GM06990 (cell line): Measurements from ENCODE around the gene RIN3.

ENCODE experiments used
- DNase-seq: peaks from one replicate; pipeline ENCODE4 v3.0.0-alpha.2; 2011; ENCODE audit not compliant: insufficient read length; ENCODE audit errors: extremely low read depth
- H3K27me3 ChIP-seq: replicated peaks from 2 replicates; pipeline ENCODE4 v1.6.0; 2011; ENCODE audit warnings: low read length; ENCODE audit not compliant: control insufficient read depth, insufficient read depth
- H3K36me3 ChIP-seq: 2 replicates; pipeline ENCODE4 v1.5.1; 2011; ENCODE audit warnings: low read length; ENCODE audit not compliant: control insufficient read depth, insufficient read depth
- H3K4me3 ChIP-seq: replicated peaks from 2 replicates; pipeline ENCODE4 v1.5.1; 2011; ENCODE audit warnings: low read depth, mild to moderate bottlenecking, control low read depth, low read length
- TF ChIP-seq, protein P1 (sequence below): IDR thresholded peaks from 2 replicates; pipeline ENCODE4 v1.5.1; 2011; ENCODE audit warnings: low read length, control low read depth, mild to moderate bottlenecking, inconsistent platforms; ENCODE audit not compliant: insufficient read depth, poor library complexity, severe bottlenecking

The RIN3 gene

DNA sequence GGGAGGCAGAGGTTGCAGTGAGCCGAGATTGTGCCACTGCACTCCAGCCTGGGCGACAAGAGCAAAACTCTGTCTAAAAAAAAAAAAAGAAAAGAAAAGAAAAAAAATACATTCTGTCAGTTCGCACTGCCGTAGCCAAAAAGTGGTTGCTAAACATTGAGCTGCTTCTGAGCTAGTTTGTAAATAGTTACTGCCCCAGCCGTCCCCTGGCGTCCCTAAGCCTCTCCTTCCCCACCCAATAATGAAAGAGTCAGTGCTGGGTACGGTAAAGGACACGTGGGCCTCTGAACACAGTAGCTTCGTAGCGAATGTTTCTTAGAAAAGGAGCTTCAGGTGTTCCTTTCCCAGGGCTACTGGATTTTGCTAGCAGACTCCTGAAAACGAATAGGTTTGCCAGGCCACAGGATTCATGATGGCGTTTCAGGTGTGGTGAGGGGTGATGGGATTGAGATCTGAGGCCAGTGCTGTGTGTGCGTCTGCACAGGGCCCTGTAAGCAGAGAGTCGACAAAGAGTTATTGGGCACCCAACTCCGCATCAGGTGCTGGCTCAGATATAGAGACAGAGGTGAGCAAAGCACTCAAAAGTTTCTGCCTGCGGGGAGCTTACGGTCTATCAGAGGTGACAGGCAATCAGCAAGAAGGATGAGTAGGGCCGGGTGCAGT, 140.8 kb downstream of the RIN3 start:
- no peak for DNase-seq
- peaks cover 6% of the 10 kb centered on the region for H3K36me3 ChIP-seq
- no peaks in the 10 kb centered on the region for H3K27me3 ChIP-seq
- peak overlapping the region; percentile 18; the same call in 1 of the 2 replicates for H3K4me3 ChIP-seq
- TF ChIP-seq, protein P1, sequence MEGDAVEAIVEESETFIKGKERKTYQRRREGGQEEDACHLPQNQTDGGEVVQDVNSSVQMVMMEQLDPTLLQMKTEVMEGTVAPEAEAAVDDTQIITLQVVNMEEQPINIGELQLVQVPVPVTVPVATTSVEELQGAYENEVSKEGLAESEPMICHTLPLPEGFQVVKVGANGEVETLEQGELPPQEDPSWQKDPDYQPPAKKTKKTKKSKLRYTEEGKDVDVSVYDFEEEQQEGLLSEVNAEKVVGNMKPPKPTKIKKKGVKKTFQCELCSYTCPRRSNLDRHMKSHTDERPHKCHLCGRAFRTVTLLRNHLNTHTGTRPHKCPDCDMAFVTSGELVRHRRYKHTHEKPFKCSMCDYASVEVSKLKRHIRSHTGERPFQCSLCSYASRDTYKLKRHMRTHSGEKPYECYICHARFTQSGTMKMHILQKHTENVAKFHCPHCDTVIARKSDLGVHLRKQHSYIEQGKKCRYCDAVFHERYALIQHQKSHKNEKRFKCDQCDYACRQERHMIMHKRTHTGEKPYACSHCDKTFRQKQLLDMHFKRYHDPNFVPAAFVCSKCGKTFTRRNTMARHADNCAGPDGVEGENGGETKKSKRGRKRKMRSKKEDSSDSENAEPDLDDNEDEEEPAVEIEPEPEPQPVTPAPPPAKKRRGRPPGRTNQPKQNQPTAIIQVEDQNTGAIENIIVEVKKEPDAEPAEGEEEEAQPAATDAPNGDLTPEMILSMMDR: no peak

DNA sequence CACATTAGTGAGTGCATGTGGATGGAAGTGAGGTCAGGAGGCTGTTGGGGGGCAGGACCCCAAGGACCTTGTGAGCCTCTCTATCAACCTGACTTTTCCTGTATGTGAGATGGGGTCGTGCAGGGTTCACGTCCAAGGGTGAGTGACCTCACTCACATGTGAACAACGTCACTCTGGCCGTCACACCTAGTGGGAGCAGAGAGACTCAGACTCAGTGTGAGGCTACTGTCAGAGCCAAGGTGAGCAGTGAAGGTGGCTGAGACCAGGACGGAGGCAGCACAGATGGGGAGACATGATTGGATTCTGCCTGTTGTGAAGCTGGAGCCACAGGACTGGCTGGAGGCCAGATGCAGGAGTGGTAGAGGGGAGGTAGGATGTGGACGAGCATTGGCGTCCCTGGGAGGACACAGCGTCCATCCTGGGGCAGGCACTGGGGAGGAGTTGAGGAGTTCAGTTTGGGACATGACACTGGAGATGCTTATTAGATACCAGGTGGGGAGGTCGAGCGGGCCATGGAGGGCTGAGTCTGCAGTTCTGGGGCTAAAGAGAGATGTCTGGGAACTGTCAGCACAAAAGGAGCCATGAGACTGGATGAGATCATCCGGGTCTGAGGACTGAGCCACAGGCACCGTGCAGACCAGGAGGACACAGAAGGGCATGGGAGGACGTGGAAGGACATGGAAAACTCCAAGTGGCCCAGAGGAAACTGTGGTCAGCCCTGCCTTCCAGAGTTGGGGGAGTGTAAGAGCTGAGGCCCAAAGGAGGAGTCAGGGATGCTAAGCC, 142.0 kb downstream of the RIN3 start:
- DNase-seq: no peak
- TF ChIP-seq, protein P1: no peak
- Histone ChIP-seq H3K27me3 (no peaks in the 10 kb centered on the region), H3K36me3 (peaks cover 11% of the 10 kb centered on the region), H3K4me3 (no peak overlapping the region)

DNA sequence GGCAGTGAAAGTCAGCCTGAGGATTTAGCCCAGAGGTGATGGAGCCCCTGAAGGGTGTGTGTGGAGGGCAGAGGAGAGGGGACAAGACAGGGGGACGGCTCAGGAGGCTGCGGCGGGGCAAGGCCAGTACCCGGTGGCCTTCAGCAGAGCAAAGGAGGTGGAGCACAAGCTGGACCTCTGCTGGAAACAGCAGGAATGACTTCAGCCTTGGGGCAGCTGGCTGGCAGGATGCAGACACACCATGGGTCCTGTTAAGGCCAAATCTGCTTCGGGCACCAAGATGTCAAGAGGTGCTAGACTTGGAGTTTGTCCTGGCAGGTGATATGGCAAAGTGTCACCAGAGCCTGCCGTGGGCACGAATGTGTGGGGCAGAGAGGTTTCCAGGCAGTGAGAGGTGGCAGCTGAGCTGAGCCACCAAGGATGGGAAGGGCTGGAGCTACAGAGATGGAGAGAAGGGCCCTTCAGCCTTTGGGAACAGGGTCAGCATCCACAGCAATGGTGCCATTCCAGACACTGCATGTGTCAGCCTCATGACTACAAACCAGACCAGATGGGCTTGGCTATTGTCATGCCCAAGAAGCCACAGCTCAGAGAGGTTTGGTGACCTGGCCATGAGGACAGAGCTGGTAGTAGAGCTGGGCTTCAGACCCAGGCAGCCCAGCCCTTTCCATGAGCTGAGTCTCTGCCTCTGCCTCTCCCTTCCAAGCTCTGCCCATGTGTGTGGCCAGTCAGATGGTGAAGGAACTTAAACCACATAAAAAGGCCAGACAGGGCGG, 142.9 kb downstream of the RIN3 start:
- Histone ChIP-seq H3K4me3 (no peak overlapping the region), H3K36me3 (peaks cover 15% of the 10 kb centered on the region), H3K27me3 (no peaks in the 10 kb centered on the region)
- TF ChIP-seq, protein P1: no peak
- no peak for DNase-seq

DNA sequence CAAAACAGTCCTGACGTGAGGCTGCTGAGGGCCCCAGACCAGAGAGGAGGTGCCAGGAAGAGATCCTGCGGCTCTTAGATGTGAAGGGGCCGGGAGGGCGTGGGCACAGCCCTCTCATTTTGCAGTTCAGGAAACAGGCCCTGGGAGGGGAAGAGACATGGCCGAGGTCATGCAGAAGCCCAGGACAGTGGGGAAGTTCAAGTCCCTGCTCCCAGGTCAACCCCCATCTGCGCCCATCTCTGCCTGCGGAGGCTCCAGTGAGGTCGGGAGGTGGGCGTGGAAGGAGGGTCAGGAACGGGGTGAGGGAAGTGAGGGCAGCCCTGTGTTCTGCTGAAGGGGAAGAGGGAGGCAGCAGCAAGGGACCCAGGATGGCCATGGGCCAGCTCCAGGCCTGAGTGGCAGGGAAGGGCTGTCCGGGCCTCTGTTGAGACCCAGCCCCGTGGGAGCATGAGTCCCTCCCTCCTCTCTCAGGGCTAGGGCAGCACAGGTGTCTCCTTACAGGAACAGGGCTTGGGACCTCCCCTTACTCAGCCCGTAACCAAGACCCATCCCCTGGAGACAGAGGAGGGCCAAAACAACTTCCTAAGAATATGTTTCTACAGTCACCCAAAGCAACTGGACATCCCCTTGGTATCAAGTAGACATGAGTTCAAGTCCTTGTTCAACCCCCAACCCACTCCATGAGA, 144.0 kb downstream of the RIN3 start:
- DNase-seq: no peak
- peaks cover 17% of the 10 kb centered on the region for H3K36me3 ChIP-seq
- no peaks in the 10 kb centered on the region for H3K27me3 ChIP-seq
- H3K4me3 ChIP-seq: no peak overlapping the region
- TF ChIP-seq, protein P1: no peak

DNA sequence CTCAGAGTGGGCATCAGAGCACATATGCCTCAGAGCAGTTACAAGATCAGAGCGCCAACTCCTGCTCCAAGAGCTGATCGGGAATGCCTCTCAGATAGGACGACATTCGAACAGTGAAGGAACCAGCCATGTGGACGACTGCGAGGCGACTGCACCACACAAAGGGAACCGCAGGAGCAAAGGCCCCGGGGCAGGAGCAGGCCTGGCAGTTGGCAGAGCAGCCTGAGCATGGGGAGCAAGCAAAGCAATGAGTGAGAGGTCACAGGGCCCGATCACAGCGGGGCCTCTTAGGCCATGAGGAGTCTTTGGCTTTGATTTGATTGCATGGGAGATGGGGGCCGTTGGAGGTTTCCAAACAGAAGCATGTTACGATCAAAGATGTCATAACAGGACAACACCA, 144.6 kb downstream of the RIN3 start:
- peaks cover 17% of the 10 kb centered on the region for H3K36me3 ChIP-seq
- DNase-seq: no peak
- TF ChIP-seq, protein P1: no peak

More for the DNA sequence above, 144.6 kb downstream of the RIN3 start:
- Histone ChIP-seq H3K27me3 (no peaks in the 10 kb centered on the region), H3K4me3 (no peak overlapping the region)
